Chondrocyte (in vitro differentiated cells): ENCODE results near the gene KDM3A. TPM values are rescaled to one million over a fixed set of nuclear protein-coding genes. Genes with fewer than 3 reads are reported as not detected.

Source experiments
- DNase-seq: peaks from one replicate; pipeline ENCODE4 v3.0.0; 2021; ENCODE audit warnings: mixed read lengths, low spot score
- H3K27ac Mint-ChIP-seq: one replicate; pipeline ENCODE4 v1.8.0; 2021; ENCODE audit warnings: mild to moderate bottlenecking, moderate library complexity, mixed read lengths; ENCODE audit not compliant: unreplicated experiment
- H3K27me3 Mint-ChIP-seq: 2 replicates; pipeline ENCODE4 v1.8.0; 2021; ENCODE audit warnings: low read depth, mixed read lengths
- H3K36me3 Mint-ChIP-seq: 2 replicates; pipeline ENCODE4 v1.8.0; 2021; ENCODE audit warnings: low read depth, mixed read lengths
- H3K4me1 Mint-ChIP-seq: 2 replicates; pipeline ENCODE4 v1.8.0; 2021; ENCODE audit warnings: low read depth, mild to moderate bottlenecking, mixed read lengths
- H3K4me3 Mint-ChIP-seq: one replicate; pipeline ENCODE4 v1.8.0; 2021; ENCODE audit warnings: mild to moderate bottlenecking, moderate library complexity, mixed read lengths; ENCODE audit not compliant: unreplicated experiment
- H3K9me3 Mint-ChIP-seq: 2 replicates; pipeline ENCODE4 v1.8.0; 2021; ENCODE audit warnings: low read depth, mixed read lengths
- CTCF ChIP-seq: fragments of 200-600 bp; sonication (generic); IDR thresholded peaks from 2 replicates; pipeline ENCODE4 v1.5.0; 2021; ENCODE audit warnings: antibody characterized with exemption, mild to moderate bottlenecking, moderate library complexity
- total RNA-seq: library from RNA; stranded (reverse); gene quantifications from 3 replicates; pipeline ENCODE4 v1.2.1, GENCODE V29; 2021

KDM3A gene
- total RNA-seq, 1 donor from 2014 or later: 49.3 TPM

GRCh38 chr2:86420913-86421312, 20.3 kb upstream of the KDM3A start:
- Mint-ChIP-seq H3K27me3 (peaks cover 54% of the 10 kb centered on the region), H3K9me3 (peaks cover 3% of the 10 kb centered on the region), H3K27ac (no peak overlapping the region), H3K4me1 (no peaks in the 10 kb centered on the region), H3K4me3 (no peak overlapping the region), H3K36me3 (no peaks in the 10 kb centered on the region)
- no peak for DNase-seq
- TF ChIP-seq CTCF: no peak

GRCh38 chr2:86426271-86426670, 14.9 kb upstream of the KDM3A start:
- Mint-ChIP-seq H3K36me3 (peaks cover 2% of the 10 kb centered on the region), H3K4me1 (no peaks in the 10 kb centered on the region), H3K4me3 (no peak overlapping the region), H3K27me3 (peaks cover 57% of the 10 kb centered on the region), H3K27ac (no peak overlapping the region), H3K9me3 (peaks cover 16% of the 10 kb centered on the region)
- DNase-seq: no peak
- TF ChIP-seq CTCF: no peak

DNA sequence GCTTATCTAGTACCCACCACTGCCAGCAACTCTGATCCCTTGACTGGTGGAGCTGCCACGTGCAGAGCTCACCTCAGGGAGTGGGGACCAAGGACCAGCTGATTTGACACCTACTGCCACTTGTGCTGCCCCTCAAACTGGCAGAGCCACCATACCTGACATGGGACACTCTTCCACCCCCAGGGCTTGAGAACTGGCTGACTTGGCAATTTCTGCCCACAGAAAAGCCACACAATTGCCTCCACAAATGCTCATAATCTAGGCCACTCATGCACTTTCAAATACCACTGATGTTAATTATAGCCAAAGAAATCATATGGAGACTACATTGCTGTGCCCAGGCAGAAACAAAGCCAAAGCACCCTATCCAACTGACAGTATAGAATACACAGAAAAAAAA, 11.8 kb upstream of the KDM3A start:
- Mint-ChIP-seq H3K4me1 (no peaks in the 10 kb centered on the region), H3K36me3 (peaks cover 2% of the 10 kb centered on the region), H3K27ac (no peak overlapping the region), H3K9me3 (peaks cover 13% of the 10 kb centered on the region), H3K27me3 (peaks cover 51% of the 10 kb centered on the region), H3K4me3 (no peak overlapping the region)
- no peak for TF ChIP-seq CTCF
- no peak for DNase-seq

DNA sequence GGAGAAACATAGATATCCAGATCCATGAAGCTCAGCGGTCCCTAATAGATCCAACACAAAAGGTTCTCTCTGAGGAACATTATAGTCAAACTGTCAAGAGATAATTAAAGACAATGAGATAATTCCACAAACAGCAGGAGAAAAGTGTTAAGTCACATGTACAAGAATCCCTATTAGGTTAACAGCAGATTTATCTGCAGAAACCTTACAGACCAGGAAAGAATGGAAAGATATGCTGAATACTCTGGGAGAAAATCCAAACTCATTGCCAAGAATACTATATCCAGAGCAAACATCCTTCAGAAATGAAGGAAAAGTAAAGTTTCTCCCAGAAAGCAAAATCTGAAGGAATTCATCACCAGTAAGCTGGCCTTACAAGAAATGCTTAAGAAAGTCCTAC, 10.8 kb upstream of the KDM3A start:
- no peak for DNase-seq
- Mint-ChIP-seq H3K4me3 (no peak overlapping the region), H3K9me3 (peaks cover 13% of the 10 kb centered on the region), H3K36me3 (peaks cover 2% of the 10 kb centered on the region), H3K27me3 (peaks cover 45% of the 10 kb centered on the region), H3K27ac (no peak overlapping the region), H3K4me1 (no peaks in the 10 kb centered on the region)
- no peak for TF ChIP-seq CTCF

DNA sequence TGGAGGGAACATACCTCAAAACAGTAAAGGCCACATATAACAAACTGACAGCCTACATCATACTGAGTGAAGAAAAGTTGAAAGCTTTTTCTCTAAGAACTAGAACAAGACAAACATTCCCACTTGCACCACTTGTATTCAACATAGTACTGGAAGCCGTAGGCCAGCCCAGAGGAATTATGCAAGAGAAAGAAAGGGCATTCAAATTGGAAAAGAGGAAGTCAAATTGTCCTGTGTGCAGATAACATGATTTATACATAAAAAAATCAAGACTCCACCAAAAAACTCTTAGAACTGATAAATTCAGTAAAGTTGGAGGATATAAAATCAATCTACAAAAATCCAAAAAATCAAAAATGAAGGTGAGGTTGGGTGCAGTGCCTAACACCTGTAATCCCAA, 8.0 kb upstream of the KDM3A start:
- no peak overlapping the region for H3K27ac Mint-ChIP-seq
- no peak for TF ChIP-seq CTCF
- no peaks in the 10 kb centered on the region for H3K4me1 Mint-ChIP-seq
- H3K36me3 Mint-ChIP-seq: peaks cover 8% of the 10 kb centered on the region
- H3K4me3 Mint-ChIP-seq: no peak overlapping the region
- DNase-seq: no peak
- H3K27me3 Mint-ChIP-seq: peaks cover 24% of the 10 kb centered on the region
- H3K9me3 Mint-ChIP-seq: peaks cover 23% of the 10 kb centered on the region
